Brain microvascular endothelial cell (primary cell): Measurements from ENCODE around the gene UCHL1.
"Not testable (repeated sequence)": the region's sequence is repeated elsewhere in the genome, so short reads cannot be mapped to it uniquely, and the experiment has no call there.

Experiments
- DNase-seq: peaks from one replicate; pipeline ENCODE4 v3.0.0-alpha.2; 2020
- H3K27ac ChIP-seq: fragments of 250-450 bp; sonication (Bioruptor Pico); 2 replicates; pipeline ENCODE4 v1.5.1; 2020; ENCODE audit warnings: mild to moderate bottlenecking, moderate library complexity
- H3K27me3 ChIP-seq: fragments of 250-450 bp; sonication (Bioruptor Pico); replicated peaks from 2 replicates; pipeline ENCODE4 v1.5.1; 2020; ENCODE audit warnings: mild to moderate bottlenecking
- H3K36me3 ChIP-seq: fragments of 250-450 bp; sonication (Bioruptor Pico); replicated peaks from 2 replicates; pipeline ENCODE4 v1.5.1; 2020; ENCODE audit warnings: mild to moderate bottlenecking
- H3K4me3 ChIP-seq: 2 replicates; pipeline ENCODE4 v1.5.1; 2011; ENCODE audit warnings: low read depth, mild to moderate bottlenecking, control low read depth, low read length, moderate library complexity
- CTCF ChIP-seq: IDR thresholded peaks from 2 replicates; pipeline ENCODE4 v1.5.1; 2011; ENCODE audit warnings: low read depth, mild to moderate bottlenecking, moderate library complexity, low read length, control low read depth, inconsistent platforms; ENCODE audit errors: missing control alignments
- in situ Hi-C: cut with HindIII; loops from 2 replicates; pipeline ENCODE4 v1.10.0; 2017; ENCODE audit warnings: low sequenced_read_pairs, low pct_ligation_motif_present

UCHL1 gene

GRCh38 chr4:41305476-41305875, 48.7 kb downstream of the UCHL1 start:
- H3K4me3 ChIP-seq = no peak overlapping the region
- H3K27ac ChIP-seq = no peak overlapping the region
- TF ChIP-seq CTCF = no peak
- no peaks in the 10 kb centered on the region for H3K27me3 ChIP-seq
- no peak for DNase-seq
- no peaks in the 10 kb centered on the region for H3K36me3 ChIP-seq
- in situ Hi-C loops = no loop called here

GRCh38 chr4:41307638-41308037, 50.9 kb downstream of the UCHL1 start:
- no peak overlapping the region for H3K27ac ChIP-seq
- DNase-seq = no peak
- TF ChIP-seq CTCF = no peak
- H3K36me3 ChIP-seq = no peaks in the 10 kb centered on the region
- no peak overlapping the region for H3K4me3 ChIP-seq
- H3K27me3 ChIP-seq = no peaks in the 10 kb centered on the region
- in situ Hi-C loops = no loop called here

GRCh38 chr4:41308398-41308797, 51.7 kb downstream of the UCHL1 start:
- no peaks in the 10 kb centered on the region for H3K36me3 ChIP-seq
- H3K27me3 ChIP-seq = no peaks in the 10 kb centered on the region
- H3K27ac ChIP-seq = no peak overlapping the region
- no peak for DNase-seq
- no peak overlapping the region for H3K4me3 ChIP-seq
- TF ChIP-seq CTCF = no peak
- in situ Hi-C loops = no loop called here

- H3K4me3 ChIP-seq, H3K27ac ChIP-seq, DNase-seq, in situ Hi-C loops, H3K36me3 ChIP-seq, H3K27me3 ChIP-seq: not testable (repeated sequence)
These were observed 58.7 kb downstream of the UCHL1 start for GRCh38 chr4:41315426-41315825.

GRCh38 chr4:41315862-41316261, 59.1 kb downstream of the UCHL1 start:
- Histone ChIP-seq H3K27me3 (no peaks in the 10 kb centered on the region), H3K4me3 (no peak overlapping the region), H3K36me3 (no peaks in the 10 kb centered on the region), H3K27ac (no peak overlapping the region)
- in situ Hi-C loops = no loop called here
- no peak for DNase-seq
- no peak for TF ChIP-seq CTCF
